Body of pancreas (tissue), 4 donors: ENCODE data around the gene TLR9.

Source experiments
- CTCF ChIP-seq, 7 experiments: fragments of 450-650 bp in 4 of 7; fragments of 200-600 bp in 3 of 7; sonication (generic) in 3 of 7; IDR thresholded peaks; one replicate each; pipeline ENCODE4 v1.5.1; 2016 to 2019; ENCODE audit warnings: antibody characterized with exemption in 7 of 7
- POLR2A ChIP-seq, 3 donors: fragments of 450-650 bp; IDR thresholded peaks; one replicate each; pipeline ENCODE4 v1.6.1; 2016; ENCODE audit warnings: antibody characterized with exemption in 3 of 3, mild to moderate bottlenecking in 2 of 3

GRCh38 chr3:52185311-52185710, 40.1 kb downstream of the TLR9 start:
- TF ChIP-seq CTCF (IDR thresholded peaks at IDR 0.05) (no peak), POLR2A (IDR thresholded peaks at IDR 0.05) (no peak)
